ENCODE results near the gene HOPX. TPM values are rescaled to one million over a fixed set of nuclear protein-coding genes. Genes with fewer than 3 reads are reported as not detected.

Gene HOPX
- total RNA-seq, 1 experiment from 2014 or later: not detected

- no peak overlapping the region for H2BK15ac ChIP-seq (ENCODE audit: low read depth, low read length)
- H2BK20ac ChIP-seq (ENCODE audit: low read depth, low read length, poor library complexity, severe bottlenecking): no peak overlapping the region
- H4K91ac ChIP-seq (ENCODE audit: insufficient read length, low read depth, low read length): no peak overlapping the region
- no peaks in the 10 kb centered on the region for H3K79me2 ChIP-seq (ENCODE audit: insufficient read depth, low read length)
- no peak overlapping the region for H3K9ac ChIP-seq (ENCODE audit: extremely low read depth, insufficient read length, low read length)
- no peak overlapping the region for H2BK12ac ChIP-seq (ENCODE audit: insufficient read length, low read depth, low read length)
- no peaks in the 10 kb centered on the region for H4K20me1 ChIP-seq (ENCODE audit: control insufficient read depth, insufficient read depth, insufficient read length)
- no peaks in the 10 kb centered on the region for H3K27me3 ChIP-seq (ENCODE audit: insufficient read depth, low read length)
- Mint-ChIP-seq H3K4me1 (peaks cover 0 to 2% of the 10 kb centered on the region in 2 experiments; a peak in 2 of 4 replicates), H3K27me3 (ENCODE audit: low read depth) (peaks cover 30% of the 10 kb centered on the region), H3K36me3 (ENCODE audit: insufficient read depth in 1 of 3, low read depth in 3 of 3) (peaks cover 0 to 5% (median 0%) of the 10 kb centered on the region in 3 experiments; a peak in 2 of 7 replicates), H3K4me3 (no peak overlapping the region), H3K27ac (no peak overlapping the region), H3K9me3 (peaks cover 0 to 4% of the 10 kb centered on the region in 2 experiments; a peak in 3 of 5 replicates)
- no CpG with 5 or more reads among the region's 7 CpGs for WGBS (ENCODE audit: extremely low coverage, insufficient read length, low lambda C conversion rate)
- H2BK120ac ChIP-seq (ENCODE audit: low read depth, low read length, poor library complexity, severe bottlenecking): no peak overlapping the region
- H3K56ac ChIP-seq (ENCODE audit: insufficient read length, low read depth, low read length): no peak overlapping the region
- no peak overlapping the region for H4K5ac ChIP-seq (ENCODE audit: insufficient read length, low read depth, low read length)
- no peak for TF ChIP-seq CTCF (conservative IDR thresholded peaks at IDR 0.05)
- no peaks in the 10 kb centered on the region for H3K79me1 ChIP-seq (ENCODE audit: insufficient read depth, low read depth, low read length, poor library complexity, severe bottlenecking)
- no peak overlapping the region for H2AFZ ChIP-seq (ENCODE audit: low read length)
- H2BK5ac ChIP-seq (ENCODE audit: insufficient read length, low read length): no peak overlapping the region
- no peak overlapping the region for H3K4ac ChIP-seq (ENCODE audit: low read depth, low read length)
- H3K4me1 ChIP-seq (ENCODE audit: insufficient read depth, low read length): no peaks in the 10 kb centered on the region
- H3K23me2 ChIP-seq (ENCODE audit: insufficient read length, low read depth, low read length, poor library complexity, severe bottlenecking): no peaks in the 10 kb centered on the region
- H3T11ph ChIP-seq (ENCODE audit: low read length): no peak overlapping the region
- H3K27ac ChIP-seq (ENCODE audit: insufficient read length, low read depth, low read length): no peak overlapping the region
- H3K4me2 ChIP-seq (ENCODE audit: insufficient read depth, insufficient read length, low read length): no peak overlapping the region
- DNase-seq: no peak
- H3K9me3 ChIP-seq (ENCODE audit: control insufficient read depth, low read depth, low read length): no peaks in the 10 kb centered on the region
- no peak overlapping the region for H4K8ac ChIP-seq (replicated peaks; ENCODE audit: insufficient read length, low read depth, low read length)
- no peak overlapping the region for H3K23ac ChIP-seq (ENCODE audit: insufficient read length, low read depth, low read length)
- H2AK5ac ChIP-seq (ENCODE audit: insufficient read length, low read length): no peak overlapping the region
- H3K18ac ChIP-seq (ENCODE audit: insufficient read length, low read depth, low read length): no peak overlapping the region
- no peak overlapping the region for H3K14ac ChIP-seq (ENCODE audit: insufficient read depth, low read length)
These were observed 47.6 kb downstream of the HOPX start for GRCh38 chr4:56633486-56633885.
